OCI-LY3 (cell line): ENCODE data around the gene BACH2.

Experiments used
- H2AFZ ChIP-seq: fragments of 200-600, 300-600 bp; shearing (Covaris generic); 2 replicates; pipeline ENCODE4 v1.6.0; 2014; ENCODE audit warnings: antibody characterized with exemption, low read depth, low read length
- H3K27ac ChIP-seq: fragments of 200-600, 300-600 bp; sonication (generic); 2 replicates; pipeline ENCODE4 v1.5.1; 2014; ENCODE audit warnings: mild to moderate bottlenecking, low read length, moderate library complexity, mixed read lengths
- H3K27me3 ChIP-seq: fragments of 200-600, 300-600 bp; sonication (generic); 2 replicates; pipeline ENCODE4 v1.6.1; 2014; ENCODE audit warnings: low read depth, low read length, mixed read lengths
- H3K36me3 ChIP-seq: fragments of 200-600, 300-600 bp; sonication (generic); replicated peaks from 2 replicates; pipeline ENCODE3; 2014; ENCODE audit warnings: low read depth, low read length, mixed read lengths
- H3K4me1 ChIP-seq: fragments of 300-600, 200-600 bp; sonication (generic); 2 replicates; pipeline ENCODE4 v1.6.1; 2014; ENCODE audit warnings: low read length, mixed read lengths
- H3K4me2 ChIP-seq: fragments of 200-600, 300-600 bp; sonication (generic); 2 replicates; pipeline ENCODE4 v1.6.1; 2014; ENCODE audit warnings: low read length, mixed read lengths
- H3K4me3 ChIP-seq: fragments of 300-600, 200-600 bp; sonication (generic); 2 replicates; pipeline ENCODE4 v1.5.1; 2014; ENCODE audit warnings: antibody characterized with exemption, mild to moderate bottlenecking, low read length, moderate library complexity
- H3K79me2 ChIP-seq: fragments of 300-600, 200-600 bp; shearing (Covaris generic); 2 replicates; pipeline ENCODE4 v1.6.1; 2014; ENCODE audit warnings: mild to moderate bottlenecking, low read length, mixed read lengths
- H3K9ac ChIP-seq: fragments of 300-600, 200-600 bp; shearing (Covaris generic); 2 replicates; pipeline ENCODE4 v1.6.0; 2014; ENCODE audit warnings: mild to moderate bottlenecking, low read length, moderate library complexity
- H3K9me3 ChIP-seq: fragments of 200-600, 300-600 bp; shearing (Covaris generic); 2 replicates; pipeline ENCODE4 v1.6.1; 2014; ENCODE audit warnings: low read length, mixed read lengths; ENCODE audit not compliant: insufficient read depth
- H4K20me1 ChIP-seq: fragments of 200-600, 300-600 bp; sonication (generic); 2 replicates; pipeline ENCODE4 v1.6.1; 2016; ENCODE audit warnings: low read length, mixed read lengths; ENCODE audit not compliant: insufficient read depth
- CTCF ChIP-seq: fragments of 200-600, 300-600 bp; sonication (generic); IDR thresholded peaks from 2 replicates; pipeline ENCODE4 v1.5.1; 2014; ENCODE audit warnings: antibody characterized with exemption, low read length, low read depth
- EZH2phosphoT487 ChIP-seq: fragments of 200-600 bp; shearing (Covaris generic); IDR thresholded peaks from 2 replicates; pipeline ENCODE4 v1.6.1; 2018; ENCODE audit warnings: antibody characterized with exemption, mixed run types, low read depth

The BACH2 gene

GRCh38 chr6:90190752-90191395 lies 105.8 kb downstream of the BACH2 start:
- Histone ChIP-seq H3K36me3 (no peaks in the 10 kb centered on the region), H3K79me2 (no peaks in the 10 kb centered on the region), H3K27me3 (peaks cover 4% of the 10 kb centered on the region; the same call in 1 of the 2 replicates), H4K20me1 (no peaks in the 10 kb centered on the region), H3K27ac (peak overlapping the region; percentile 62; the same call in 1 of the 2 replicates), H3K4me1 (peaks cover 47% of the 10 kb centered on the region), H3K4me3 (peak overlapping the region; percentile 10; the same call in 1 of the 2 replicates), H3K9me3 (no peaks in the 10 kb centered on the region), H3K9ac (no peak overlapping the region), H3K4me2 (peak overlapping the region; percentile 53), H2AFZ (peak overlapping the region; percentile 49; the same call in 1 of the 2 replicates)
- TF ChIP-seq EZH2phosphoT487 (no peak), CTCF (no peak)

GRCh38 chr6:90190131-90190530 lies 106.5 kb downstream of the BACH2 start:
- Histone ChIP-seq H3K4me3 (no peak overlapping the region), H3K27me3 (peaks cover 7% of the 10 kb centered on the region; the same call in 1 of the 2 replicates), H3K36me3 (no peaks in the 10 kb centered on the region), H3K79me2 (no peaks in the 10 kb centered on the region), H3K9me3 (no peaks in the 10 kb centered on the region), H3K4me2 (no peak overlapping the region), H4K20me1 (no peaks in the 10 kb centered on the region), H3K4me1 (peaks cover 47% of the 10 kb centered on the region), H2AFZ (no peak overlapping the region), H3K27ac (peak overlapping the region; percentile 62; the same call in 1 of the 2 replicates), H3K9ac (no peak overlapping the region)
- TF ChIP-seq EZH2phosphoT487 (no peak), CTCF (no peak)

- Histone ChIP-seq H3K4me3 (peak overlapping the region; percentile 47), H3K4me2 (peak overlapping the region; percentile 53), H3K79me2 (no peaks in the 10 kb centered on the region), H3K4me1 (peaks cover 44% of the 10 kb centered on the region), H3K36me3 (no peaks in the 10 kb centered on the region), H3K9ac (no peak overlapping the region; the same call in 1 of the 2 replicates), H2AFZ (no peak overlapping the region), H4K20me1 (no peaks in the 10 kb centered on the region), H3K27me3 (peaks cover 21% of the 10 kb centered on the region), H3K9me3 (no peaks in the 10 kb centered on the region), H3K27ac (no peak overlapping the region)
- TF ChIP-seq CTCF, result no peak
- no peak for TF ChIP-seq EZH2phosphoT487
These were observed 109.1 kb downstream of the BACH2 start for GRCh38 chr6:90187437-90188121.

GRCh38 chr6:90186637-90187371 lies 109.8 kb downstream of the BACH2 start:
- Histone ChIP-seq H3K79me2 (no peaks in the 10 kb centered on the region), H4K20me1 (no peaks in the 10 kb centered on the region), H3K4me3 (peak overlapping the region; percentile 47)

More at GRCh38 chr6:90186637-90187371, 109.8 kb downstream of the BACH2 start:
- no peak for TF ChIP-seq CTCF
- TF ChIP-seq EZH2phosphoT487, result no peak
- no peaks in the 10 kb centered on the region for H3K9me3 ChIP-seq
- H3K9ac ChIP-seq, result no peak overlapping the region; the same call in 1 of the 2 replicates
- no peaks in the 10 kb centered on the region for H3K36me3 ChIP-seq
- H2AFZ ChIP-seq, result no peak overlapping the region
- peaks cover 23% of the 10 kb centered on the region for H3K27me3 ChIP-seq
- peaks cover 41% of the 10 kb centered on the region for H3K4me1 ChIP-seq
- H3K27ac ChIP-seq, result no peak overlapping the region
- peak overlapping the region; percentile 53 for H3K4me2 ChIP-seq
